HG03565 (cell line): ENCODE measurements around the gene RAB3A.

Source experiments
- ATAC-seq: cut with Tn5 transposase; IDR thresholded peaks from one replicate; pipeline ENCODE4 v1.9.1; 2021; ENCODE audit warnings: mild to moderate bottlenecking, moderate library complexity; ENCODE audit not compliant: unreplicated experiment

Gene RAB3A

GRCh38 chr19:18152817-18153555 is 50.9 kb downstream of the RAB3A start, which contains the start of gene PIK3R2:
Gene PIK3R2, plus strand, starts transcription at chr19:18153163. Its CDS starts 2,717 bp downstream, at chr19:18155880.
- peak; percentile 76 for ATAC-seq

DNA sequence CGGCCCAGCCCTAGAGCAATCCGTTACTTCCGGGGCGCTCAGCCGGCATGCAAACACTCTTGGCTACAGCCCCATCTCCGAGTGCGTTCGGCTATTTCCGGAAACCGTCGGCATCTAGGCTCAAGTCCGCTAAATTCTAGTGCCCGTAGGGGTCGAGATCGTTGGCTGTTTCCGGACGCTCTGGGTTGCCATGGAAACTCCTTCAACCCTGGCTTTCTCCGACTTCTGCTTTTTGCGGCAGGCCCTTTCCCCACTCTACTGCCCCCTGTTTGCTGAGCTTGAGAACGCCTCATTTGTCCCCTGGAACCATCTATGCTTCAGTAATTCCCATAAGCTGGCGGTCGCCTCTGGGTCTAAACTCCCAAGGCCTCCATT is 51.4 kb downstream of the RAB3A start:
- ATAC-seq: peak; percentile 60

GRCh38 chr19:18150776-18151624 is 52.8 kb downstream of the RAB3A start:
- no peak for ATAC-seq

GRCh38 chr19:18149596-18149975 is 54.3 kb downstream of the RAB3A start:
- no peak for ATAC-seq

GRCh38 chr19:18147396-18147795 is 56.4 kb downstream of the RAB3A start:
- ATAC-seq: no peak
